ENCODE data around the gene MBNL1.

The MBNL1 gene

DNA sequence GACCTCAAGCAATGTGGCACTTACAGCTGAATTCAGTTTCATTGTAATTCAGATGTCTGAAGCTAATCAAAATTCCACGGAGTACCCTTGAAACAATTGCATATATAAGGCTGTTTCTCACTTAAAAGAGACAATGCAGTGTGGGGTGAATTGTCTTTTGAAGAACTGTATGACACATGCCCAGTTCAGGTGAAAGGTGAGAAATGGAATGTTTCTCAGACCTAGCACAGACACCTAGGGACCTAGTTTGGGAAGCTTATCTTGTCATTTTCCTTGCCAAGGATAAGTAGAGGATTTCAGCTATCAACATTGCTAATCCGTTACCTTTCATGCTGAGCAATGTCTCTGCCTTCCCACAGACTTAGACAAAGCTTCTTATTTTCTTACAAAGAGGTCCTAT is 36.3 kb downstream of the MBNL1 start:
- no peak for DNase-seq (ENCODE audit: low read depth)
- TF ChIP-seq, protein P1, sequence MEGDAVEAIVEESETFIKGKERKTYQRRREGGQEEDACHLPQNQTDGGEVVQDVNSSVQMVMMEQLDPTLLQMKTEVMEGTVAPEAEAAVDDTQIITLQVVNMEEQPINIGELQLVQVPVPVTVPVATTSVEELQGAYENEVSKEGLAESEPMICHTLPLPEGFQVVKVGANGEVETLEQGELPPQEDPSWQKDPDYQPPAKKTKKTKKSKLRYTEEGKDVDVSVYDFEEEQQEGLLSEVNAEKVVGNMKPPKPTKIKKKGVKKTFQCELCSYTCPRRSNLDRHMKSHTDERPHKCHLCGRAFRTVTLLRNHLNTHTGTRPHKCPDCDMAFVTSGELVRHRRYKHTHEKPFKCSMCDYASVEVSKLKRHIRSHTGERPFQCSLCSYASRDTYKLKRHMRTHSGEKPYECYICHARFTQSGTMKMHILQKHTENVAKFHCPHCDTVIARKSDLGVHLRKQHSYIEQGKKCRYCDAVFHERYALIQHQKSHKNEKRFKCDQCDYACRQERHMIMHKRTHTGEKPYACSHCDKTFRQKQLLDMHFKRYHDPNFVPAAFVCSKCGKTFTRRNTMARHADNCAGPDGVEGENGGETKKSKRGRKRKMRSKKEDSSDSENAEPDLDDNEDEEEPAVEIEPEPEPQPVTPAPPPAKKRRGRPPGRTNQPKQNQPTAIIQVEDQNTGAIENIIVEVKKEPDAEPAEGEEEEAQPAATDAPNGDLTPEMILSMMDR (IDR thresholded peaks at IDR 0.05; ENCODE audit: low read length, missing control alignments) = no peak
- H3K4me3 ChIP-seq (replicated peaks; ENCODE audit: low read depth, low read length) = no peak overlapping the region

DNA sequence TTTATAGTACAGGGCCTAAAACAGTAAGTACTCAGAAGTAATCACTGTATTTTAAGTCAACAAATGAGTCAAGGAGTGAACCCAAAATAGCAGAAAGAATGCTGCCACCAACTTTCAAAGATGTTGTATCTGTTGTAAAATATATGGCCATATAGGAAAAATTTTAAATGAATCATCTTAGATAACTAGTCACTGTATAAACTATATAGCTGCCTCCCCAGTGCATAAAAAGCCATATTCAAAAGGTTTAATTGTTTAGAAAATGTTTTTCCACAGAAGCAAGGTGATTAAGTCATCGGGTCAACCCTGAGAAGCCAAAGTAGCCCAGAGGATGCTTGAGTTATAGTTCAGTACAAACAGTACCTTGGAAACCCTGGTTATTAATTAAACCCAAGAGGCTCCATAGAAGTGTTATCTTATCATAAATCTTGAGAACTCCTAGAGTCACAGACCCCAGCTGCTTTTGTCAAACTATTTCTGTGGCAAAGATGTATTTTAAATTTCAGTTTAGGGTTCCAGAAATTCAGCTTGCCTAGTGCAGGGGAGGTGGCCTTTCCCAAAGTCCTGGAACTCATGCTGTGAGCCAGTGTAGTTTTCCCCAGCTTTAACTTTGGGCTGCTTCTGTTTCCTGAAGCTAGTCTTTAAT is 39.2 kb downstream of the MBNL1 start:
- no peak for DNase-seq (ENCODE audit: low read depth)
- TF ChIP-seq, protein P1 (IDR thresholded peaks at IDR 0.05; ENCODE audit: low read length, missing control alignments) = no peak
- no peak overlapping the region for H3K4me3 ChIP-seq (replicated peaks; ENCODE audit: low read depth, low read length)

DNA sequence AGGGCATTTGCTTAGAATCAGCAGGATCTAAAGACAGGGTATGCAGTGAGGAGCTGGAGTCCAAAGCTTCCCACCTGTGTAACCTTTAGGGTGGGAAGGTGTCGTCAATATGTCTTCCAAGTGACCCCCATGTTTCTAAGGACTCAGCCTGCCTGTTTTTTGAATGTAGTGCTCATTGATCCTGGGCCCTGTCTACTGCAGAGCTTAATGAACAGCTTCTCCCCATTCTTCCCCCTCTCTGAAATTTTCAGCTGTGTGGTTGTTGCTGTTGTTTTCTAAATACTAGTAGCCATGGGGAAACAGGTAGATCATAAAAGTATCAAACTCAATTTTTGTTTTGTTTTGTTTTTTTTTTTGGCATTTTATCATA is 39.7 kb downstream of the MBNL1 start:
- no peak for DNase-seq (ENCODE audit: low read depth)
- TF ChIP-seq, protein P1 (IDR thresholded peaks at IDR 0.05; ENCODE audit: low read length, missing control alignments) = no peak
- H3K4me3 ChIP-seq (replicated peaks; ENCODE audit: low read depth, low read length) = no peak overlapping the region

DNA sequence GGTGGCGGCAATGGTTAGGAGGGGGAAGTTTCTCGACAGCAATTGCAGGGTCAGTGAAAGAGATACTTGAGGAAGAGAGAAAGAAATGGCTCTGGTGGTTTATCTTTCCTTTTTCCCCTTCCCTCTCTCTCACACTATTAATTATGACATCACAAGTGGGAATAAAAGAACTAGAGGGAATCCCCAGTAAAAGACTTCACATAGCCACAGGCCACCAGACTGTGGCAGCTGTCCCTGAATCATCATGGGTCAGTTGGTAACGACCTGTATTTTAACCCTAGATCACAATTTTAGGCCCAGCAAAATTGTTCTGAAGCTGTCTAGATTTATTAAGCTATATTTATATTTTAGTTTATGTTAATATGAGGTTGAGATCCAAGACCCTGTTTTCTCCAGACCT is 40.3 kb downstream of the MBNL1 start:
- TF ChIP-seq, protein P1 (IDR thresholded peaks at IDR 0.05; ENCODE audit: low read length, missing control alignments) = no peak
- H3K4me3 ChIP-seq (replicated peaks; ENCODE audit: low read depth, low read length) = no peak overlapping the region
- no peak for DNase-seq (ENCODE audit: low read depth)

DNA sequence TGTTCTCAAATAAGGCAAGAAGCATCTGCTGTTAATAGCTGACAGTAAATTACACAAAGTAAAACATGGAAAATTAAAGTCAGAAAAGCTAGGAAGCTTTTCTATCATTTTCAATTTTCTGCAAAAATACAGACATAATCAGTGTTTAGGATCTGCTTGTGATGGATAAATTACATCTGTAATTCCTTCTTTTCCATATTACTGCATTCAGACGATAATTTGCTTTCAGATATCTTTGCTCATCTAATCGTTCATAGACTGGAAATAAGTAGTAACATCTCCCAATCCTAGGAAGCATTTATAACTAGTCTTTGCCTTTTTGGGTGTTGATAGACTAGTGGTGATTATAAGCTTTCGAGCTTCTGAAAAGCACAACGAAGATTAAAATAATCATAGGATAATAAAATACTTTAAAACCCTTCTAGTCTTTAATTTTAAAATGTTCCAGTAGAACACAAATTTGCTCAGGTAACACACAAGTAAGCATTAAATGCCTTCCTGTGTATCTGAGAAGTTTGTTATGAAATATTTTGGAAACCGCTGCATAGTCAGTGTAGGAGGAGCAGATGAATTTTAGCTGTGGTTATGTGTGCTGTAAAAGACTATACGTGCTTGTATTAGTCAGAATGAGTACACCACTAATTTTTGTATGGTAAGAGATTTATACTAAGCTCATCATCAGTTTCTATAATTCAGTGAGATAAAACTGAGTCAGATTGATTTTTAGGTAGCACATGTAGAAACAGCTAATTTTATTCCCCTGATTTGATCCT is 41.0 kb downstream of the MBNL1 start:
- DNase-seq (ENCODE audit: low read depth) = peak; percentile 68
- TF ChIP-seq, protein P1 (IDR thresholded peaks at IDR 0.05; ENCODE audit: low read length, missing control alignments) = no peak
- no peak overlapping the region for H3K4me3 ChIP-seq (replicated peaks; ENCODE audit: low read depth, low read length)

DNA sequence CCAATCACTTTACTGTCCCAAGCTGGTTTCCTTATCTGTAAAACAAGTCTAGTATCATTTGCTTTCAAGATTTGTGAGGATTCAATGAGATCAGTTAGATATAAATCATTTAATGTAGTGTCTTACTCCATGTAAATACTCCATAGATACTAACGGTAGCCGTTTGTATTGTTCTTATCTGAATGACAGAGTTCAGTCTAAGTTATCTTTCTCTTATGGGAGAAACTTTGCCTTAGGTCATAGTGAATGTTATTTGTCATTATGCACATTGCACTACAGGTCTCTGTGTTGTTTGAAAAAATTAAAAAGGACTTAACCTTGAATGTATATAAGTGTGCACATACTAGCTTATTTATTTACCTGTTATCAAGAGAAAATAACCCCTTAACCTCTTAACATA is 44.7 kb downstream of the MBNL1 start:
- TF ChIP-seq, protein P1 (IDR thresholded peaks at IDR 0.05; ENCODE audit: low read length, missing control alignments) = no peak
- H3K4me3 ChIP-seq (replicated peaks; ENCODE audit: low read depth, low read length) = no peak overlapping the region
- DNase-seq (ENCODE audit: low read depth) = no peak

Data from fibroblast of pulmonary artery (primary cell).